ENCODE measurements around the gene MORN1.

Gene MORN1

DNA sequence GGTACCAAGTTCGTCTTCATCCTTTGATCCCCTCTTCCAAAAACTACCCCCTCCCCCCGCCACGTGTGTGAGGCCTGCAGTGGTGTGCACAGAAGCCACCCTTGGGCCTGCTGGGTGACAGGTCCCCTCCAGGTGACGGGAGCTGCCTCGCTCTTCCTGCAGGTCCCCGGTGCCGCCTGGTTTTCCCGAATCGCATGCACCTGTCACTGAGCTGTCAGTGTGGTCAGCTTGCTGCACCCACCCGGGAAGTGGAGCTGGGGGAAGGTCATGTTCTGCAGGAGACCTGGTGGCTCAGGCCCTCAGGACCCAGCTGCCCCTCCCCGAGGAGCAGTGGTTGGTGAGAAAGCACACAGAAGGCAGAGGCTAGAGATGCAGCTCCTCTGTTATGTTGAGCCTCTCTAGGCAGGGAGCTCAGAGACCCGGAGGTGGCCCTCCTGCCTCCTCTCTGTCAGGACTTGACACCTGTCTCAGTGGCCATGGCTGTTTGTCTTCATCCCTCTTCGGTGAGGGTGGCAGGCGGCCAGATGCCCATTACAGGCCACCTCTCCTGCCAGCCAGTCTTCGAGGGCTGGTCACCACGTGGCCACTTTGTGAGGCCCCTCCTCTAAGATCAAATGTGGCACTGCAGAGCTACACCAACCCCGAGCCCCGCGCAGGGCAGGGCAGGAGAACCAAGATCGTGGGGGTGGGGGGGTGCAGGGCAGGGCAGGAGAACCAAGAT, 102.4 kb downstream of the MORN1 start:
- no peak for DNase-seq

GRCh38 chr1:2288311-2288710, 103.0 kb downstream of the MORN1 start:
- DNase-seq: no peak

DNA sequence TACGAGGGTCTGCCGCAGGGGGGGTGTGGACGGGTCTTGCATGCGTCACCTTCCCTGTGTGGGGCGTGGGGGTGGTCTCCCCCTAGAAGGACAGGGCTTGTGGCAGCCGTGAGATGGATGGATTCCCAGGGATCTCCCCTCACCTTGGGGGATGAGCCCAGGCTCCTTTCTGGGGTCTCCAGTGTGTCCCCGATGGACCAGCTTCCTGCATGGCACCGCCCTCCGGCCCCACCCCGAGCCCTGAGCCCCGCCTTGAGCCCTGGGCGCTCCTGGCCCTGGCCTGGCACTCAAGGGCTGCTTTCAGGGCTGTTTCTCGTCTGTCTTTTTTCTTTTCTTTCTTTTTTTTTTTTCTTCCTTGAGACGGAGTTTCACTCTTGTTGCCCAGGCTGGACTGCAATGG, 103.7 kb downstream of the MORN1 start:
- DNase-seq: no peak

DNA sequence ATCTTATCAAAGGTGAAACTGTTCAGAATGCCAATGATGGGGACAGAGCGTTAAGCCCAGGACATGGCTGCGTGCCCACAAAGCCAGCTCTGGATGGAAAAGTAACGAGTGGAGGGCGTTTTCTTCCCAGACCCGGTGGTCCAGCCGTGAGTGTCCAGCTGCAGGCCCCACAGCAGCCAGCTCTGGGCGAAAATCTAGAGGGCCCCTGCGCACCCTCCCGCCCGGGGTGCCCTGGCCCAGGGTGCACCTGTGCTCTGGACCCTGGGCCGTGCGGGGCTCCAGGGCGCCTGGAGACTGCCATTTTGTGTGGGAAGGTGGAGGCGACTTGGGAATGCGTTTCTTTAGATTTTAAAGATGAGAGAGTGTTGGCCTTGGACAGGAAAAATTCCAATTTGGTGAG, 104.4 kb downstream of the MORN1 start:
- DNase-seq: no peak

DNA sequence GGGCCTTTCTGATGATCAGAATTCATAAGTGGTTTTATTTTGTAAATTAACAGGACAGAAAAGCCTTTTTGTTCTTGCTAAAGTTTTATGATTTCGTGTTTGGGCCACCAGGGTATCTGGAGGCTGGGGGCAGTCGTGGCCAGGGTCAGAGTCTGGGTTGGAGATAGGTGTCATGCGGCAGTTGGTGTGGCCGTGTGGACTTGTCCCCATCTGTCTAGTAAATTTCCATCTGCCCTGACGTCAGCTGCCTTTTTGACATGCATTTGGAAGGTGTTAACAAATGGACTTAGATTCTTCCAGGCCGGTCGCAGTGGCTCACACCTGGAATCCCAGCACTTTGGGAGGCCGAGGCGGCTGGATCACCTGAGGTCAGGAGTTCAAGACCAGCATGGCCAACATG, 106.4 kb downstream of the MORN1 start:
- DNase-seq: no peak

DNA sequence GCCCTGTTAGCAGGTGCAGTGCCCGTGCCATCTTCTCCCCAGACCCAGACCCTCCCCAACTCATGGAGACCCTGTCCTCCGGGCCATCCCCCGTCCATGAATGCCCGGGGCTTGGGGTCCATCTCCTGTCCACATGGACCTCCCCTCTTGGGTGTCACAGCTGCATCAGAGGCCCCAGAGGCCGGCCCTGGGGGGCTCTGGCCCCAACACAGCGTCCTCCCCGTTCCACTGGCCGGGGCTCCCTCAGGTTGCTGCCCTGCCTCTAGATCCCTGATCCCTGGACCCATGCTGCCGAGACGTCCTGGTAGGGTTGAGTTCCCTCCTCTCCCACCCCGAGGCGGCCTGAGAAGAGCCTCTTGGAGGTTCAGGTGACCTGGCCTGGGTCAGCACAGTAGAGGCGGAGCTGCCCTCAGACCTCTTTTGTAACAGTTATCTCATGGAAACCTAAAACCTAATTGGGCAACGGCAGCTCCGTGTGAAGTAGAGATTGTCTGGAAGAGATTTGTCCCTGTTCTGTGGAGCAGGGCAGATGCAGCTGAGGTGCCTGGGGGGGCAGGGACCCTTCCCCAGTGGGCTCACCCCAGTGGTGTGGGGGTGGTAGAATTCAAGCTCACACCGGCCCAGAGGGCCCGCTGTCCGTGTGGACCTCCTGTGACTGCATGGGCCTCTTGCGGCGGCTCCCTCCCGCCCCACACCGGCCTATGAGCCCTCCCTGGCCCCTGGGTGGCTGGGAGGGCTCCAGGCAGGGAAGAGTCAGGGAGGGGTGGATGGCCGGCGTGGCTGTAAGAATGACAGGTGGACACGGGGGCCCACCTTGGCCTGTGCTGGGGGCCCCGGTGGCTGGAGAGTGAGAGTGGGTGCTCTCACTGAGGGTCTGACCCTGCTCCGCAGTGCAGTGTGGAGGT, 107.1 kb downstream of the MORN1 start:
- no peak for DNase-seq

DNA sequence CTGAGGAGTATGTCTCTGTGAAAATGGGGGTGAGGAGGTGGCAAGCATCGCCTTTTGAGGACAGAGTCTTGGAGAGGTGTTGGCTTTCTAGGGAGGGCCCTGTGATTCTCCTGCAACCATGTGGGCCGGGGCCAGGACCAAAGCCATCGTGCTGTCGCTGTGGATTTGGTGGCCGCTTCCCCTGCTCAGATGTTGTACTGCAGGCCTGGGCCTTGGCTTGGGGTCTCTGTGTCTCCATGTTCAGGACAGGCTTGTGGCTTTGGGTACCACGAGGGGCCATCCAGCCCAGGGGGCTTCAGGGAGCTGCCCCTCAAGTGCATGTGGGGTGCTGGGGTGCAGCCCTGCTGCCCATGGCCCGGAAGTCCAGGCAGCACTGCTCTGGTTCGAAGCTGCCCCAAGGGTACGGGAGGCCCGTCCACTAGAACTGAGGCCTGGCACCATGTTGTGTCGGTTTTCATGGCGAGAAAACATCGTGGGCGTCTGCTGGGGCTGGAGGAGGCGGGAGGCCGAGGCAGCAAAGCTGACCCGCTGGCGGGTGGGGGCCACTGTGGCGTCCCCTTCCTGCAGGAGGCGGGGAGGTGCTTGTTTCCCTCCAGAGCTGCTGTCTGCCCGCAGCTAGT, 107.9 kb downstream of the MORN1 start:
- no peak for DNase-seq

DNA sequence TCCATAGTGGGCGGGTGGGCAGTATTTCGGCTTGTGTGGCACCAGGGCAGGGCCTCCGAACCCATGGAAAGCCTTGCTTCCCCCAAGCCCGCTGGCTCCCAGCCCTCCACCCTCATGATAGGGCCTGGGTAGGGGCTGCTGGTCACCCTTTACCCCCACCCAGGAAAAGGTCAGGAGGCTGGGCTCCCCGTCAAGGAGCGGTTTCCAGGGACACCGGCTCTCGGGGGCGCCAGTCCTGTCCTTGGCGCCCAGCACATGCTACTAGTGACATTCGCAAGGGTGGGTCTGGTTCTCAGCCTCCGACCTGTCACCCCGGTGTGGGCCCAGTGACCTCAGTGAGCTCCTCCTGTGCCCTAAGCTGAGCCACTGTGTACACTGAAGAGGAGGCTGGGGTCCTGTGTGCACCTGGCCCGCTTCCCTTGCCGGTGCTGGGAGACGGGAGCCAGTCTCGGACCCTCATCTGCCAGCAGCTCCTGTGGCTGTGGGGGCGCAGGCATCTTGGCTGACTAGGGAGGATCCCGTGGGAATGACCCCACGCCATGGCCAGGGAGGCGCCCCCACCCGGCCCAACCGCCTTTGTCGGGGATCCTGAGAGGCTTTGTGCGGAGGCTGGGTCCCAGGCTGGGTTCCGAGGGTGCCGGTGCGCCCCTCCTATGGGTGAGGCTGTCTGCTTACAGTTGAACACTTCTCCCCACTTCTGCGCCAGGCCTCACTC, 108.6 kb downstream of the MORN1 start:
- DNase-seq: no peak

DNA sequence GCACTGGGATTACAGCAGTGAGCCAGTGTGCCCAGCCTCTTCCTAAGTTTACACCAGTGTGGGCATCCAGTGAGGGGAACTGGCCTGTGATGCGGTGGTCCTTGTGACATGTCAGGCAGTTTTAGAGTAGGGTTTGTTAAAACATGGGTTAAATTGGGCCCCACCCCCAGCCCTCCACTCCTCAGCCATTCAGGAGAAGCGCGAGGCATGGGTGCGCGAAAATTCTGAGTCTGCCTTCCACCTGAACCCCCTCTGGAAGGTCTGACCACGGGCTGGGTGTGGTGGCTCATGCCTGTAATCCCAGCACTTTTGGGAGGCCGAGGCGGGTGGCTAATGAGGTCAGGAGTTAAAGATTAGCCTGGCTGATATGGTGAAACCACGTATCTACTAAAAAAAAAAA, 111.5 kb downstream of the MORN1 start:
- no peak for DNase-seq

- no peak for DNase-seq
Measured at GRCh38 chr1:2279210-2279639, 112.1 kb downstream of the MORN1 start.

DNA sequence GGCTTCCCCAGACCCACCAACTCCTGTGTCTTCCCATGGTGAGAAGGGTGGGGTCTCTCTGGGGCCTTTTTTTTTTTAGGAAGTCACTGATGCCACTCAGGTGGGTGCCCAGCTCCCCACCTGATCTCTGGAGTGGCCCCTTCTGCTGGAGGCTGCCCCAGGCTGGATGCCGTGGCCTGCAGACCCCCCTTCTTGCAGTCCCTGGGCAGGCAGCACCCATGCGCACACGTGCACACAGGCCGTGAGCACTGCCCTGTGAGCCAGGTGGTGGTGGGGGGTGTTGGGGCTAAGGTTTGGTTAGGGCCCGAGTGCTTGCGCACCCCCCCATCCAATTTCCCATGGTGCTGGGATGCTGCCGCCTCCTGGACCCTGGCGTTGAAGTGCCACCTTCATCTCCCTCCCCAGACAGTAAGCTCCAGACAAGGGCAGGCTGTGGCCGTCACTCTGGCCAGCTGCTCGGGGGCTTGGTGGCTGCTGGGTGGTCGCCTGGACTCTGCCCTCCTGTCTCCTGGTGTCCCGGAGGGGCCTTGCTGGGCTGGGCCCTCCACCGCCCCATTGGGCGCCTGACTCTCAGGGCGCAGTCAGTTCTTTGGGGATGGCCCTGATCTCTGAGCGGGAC, 112.7 kb downstream of the MORN1 start:
- DNase-seq: no peak

GRCh38 chr1:2277741-2278488, 113.4 kb downstream of the MORN1 start:
- no peak for DNase-seq

- DNase-seq: no peak
Measured at GRCh38 chr1:2276803-2277580, 114.4 kb downstream of the MORN1 start.

- no peak for DNase-seq
Measured at GRCh38 chr1:2275796-2276536, 115.4 kb downstream of the MORN1 start.

DNA sequence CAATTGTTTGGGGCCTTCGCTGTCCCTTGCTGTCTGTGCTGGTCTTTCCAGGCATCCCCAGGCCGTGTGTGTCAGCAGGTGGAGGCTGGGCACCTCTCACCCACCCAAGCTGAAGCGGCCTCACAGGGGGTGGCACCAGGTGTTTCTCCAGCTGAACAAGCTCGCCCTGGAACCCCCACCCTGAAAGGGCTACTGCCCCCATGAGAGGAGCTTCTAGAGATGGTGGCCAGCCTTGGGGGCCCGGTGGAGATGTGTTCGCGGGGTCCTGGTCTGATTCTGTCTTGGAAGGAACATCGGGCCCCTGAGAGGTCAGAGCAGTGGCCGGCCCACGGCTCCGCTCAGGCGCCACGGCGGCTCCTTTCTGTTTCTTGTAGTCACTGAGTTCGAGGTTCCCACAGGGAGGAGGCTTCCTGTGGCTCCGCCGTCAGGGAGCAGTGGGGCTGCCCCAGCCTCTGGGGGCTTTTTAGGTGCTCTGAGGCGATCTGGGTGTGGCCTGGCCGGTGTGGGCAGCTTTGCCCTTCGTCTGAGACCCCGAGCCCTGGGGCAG, 116.4 kb downstream of the MORN1 start:
- DNase-seq: no peak

DNA sequence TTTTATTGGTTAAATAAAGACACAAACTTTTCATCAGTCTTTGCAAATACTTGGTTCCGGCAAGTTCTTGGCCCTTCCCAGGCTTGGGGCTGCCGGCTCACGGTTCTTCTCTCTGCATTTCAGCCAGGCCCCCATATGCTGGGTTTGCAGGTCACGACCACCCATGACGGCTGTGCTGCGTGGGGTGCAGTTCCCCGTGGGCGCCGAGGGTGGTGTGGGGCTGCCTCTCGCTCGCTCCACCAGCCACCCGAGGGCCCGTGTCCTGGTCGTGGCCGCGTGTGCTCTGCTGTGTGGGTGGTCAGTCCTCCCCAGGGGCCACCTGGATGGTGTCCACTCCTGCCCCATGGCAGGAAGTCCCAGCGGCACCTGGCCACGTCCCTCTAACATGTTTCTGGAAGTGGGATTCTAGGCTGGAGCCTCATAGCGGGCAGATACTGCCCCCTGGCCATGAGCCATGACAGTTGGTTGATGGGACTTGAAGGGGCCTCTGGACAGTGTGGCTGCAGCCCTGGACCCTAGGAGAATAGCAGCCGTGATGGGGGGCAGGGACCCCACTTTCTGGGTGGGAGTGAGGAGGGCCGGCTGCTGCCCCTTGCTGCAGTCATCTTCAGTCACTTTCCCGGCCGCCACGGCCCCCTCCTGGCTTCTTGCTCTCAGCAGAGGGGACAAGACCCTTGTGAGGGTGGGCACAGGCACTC, 117.0 kb downstream of the MORN1 start:
- DNase-seq: no peak

- no peak for DNase-seq
Measured at GRCh38 chr1:2273401-2274090, 117.8 kb downstream of the MORN1 start.

DNA sequence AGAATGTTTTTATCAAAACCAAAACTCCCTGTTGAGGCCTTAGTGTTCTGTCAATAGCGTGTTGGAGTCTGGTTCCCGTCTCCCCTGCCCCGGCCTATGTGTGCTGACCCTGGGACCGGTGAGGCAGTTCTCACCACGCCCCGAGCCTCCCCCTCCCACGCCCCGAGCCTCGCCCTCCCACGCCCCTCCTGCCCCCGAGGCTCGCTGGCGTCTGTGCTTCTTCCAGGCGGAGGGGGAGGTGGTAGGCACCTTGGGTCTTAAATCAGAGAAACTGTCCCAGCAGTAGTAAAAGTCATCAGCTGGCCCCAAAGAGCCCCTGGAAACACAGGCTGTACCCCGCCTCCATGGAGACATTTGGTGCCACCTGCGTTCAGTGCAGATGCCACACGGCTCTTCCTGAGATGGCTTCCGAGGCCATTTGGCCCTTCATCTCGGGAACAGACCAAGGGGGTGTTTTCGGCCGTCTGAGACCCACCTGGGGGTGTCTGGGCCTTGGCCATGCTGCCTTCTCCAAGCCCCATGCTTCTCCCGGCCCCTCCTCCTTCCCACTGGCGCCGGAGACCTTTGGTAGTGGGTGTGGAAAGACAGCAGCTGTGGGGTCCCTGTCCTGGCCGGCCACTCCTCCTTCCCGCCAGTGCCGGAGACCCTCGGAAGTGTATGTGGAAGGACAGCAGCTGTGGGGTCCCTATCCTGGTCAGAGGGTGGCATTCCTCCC, 118.5 kb downstream of the MORN1 start:
- no peak for DNase-seq

Data from activated CD4-positive, CD25-positive, alpha-beta regulatory T cell treated with anti-CD3 and anti-CD28 coated beads, Interleukin-2, amount 50 U/mL, for 72 hours (primary cell).